NK-92 (cell line): Measurements from ENCODE around the gene DOCK8.

ENCODE experiments used
- DNase-seq: peaks from one replicate; lab custom pipeline; 2025; ENCODE audit not compliant: unreplicated experiment; lab: John Stamatoyannopoulos, UW

DOCK8 gene

DNA sequence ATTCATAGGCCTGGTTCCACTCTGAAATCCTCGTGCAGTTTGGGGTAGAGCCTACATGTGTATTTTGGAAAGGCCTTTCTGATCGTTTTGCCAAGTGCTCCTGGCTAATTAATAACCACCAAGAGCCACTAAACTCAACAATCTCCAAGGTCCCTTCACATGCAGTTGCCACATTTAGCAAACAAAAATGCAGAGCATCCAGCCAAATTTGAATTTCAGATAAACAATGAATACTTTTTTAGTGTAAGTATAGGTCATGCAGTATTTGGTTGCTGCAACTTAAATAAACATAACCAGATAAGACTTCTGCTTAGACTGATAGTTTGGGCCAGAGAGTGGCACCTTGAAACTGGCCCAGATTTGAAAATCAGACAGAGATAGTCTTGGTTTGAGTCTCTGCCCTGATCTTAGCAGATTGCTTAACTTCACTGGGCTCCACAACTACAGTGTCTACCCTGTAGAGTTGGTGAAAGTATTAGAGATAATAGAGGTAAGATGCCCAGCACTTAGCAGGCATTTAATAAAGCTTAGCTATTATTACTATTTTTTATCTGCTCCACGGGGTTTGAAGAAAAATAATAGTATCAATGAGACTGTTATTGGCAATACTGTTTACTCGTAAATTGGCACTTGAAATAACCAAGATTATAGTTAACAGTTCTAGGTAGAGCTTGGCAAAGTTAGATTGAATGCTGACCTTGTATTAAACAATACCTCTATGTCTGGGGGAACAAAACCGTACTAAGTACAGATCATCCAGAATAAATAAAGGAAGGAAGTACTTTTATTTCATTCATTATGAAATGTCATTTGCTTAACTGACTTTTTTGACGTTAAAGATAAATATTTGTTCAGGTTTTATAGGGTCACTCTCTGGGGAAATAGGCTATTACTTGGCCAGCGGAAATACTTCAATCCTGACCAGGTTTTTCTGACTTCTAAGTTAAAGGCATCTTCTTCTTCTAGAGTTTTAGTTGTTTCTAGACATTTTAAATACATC, 274.8 kb downstream of the DOCK8 start:
- DNase-seq = no peak

DNA sequence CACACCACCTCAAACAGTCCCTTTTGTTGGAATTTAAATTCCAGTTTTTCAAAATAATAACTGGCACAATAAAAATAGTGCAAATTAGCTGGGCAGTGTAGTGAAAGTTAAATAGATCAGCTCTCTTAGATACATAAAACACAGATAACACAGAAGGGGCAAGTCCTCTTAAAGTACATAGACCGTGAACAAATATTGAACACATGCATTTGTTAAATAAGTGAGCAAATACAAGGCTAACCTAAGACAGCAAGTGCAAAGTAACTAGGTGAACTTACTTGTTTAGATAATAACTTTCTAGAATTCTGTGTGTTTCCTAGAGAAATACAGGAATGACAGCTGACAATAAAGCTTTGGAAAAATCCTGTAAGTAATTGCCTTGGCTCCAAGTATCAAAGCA, 280.1 kb downstream of the DOCK8 start:
- no peak for DNase-seq

DNA sequence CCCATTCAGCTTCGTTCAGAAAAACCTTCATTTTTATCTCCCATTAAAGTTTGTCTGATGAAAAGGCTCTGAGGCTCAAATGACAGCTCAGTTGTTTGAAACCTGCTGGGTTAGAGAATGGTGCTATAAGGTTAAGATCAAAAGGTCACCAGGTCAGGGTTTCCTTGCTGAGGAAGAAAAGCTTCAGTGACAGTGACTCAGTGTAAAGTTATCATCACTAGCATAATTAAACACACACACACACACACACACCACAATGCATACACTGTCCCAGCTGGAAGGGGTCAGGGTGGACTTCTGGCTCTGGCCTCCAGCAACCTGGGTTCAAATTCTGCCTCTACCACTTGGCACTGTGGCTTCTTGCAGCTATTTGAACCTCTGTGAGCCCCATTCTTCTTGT, 281.1 kb downstream of the DOCK8 start:
- DNase-seq = no peak

GRCh38 chr9:503326-503725, 288.7 kb downstream of the DOCK8 start:
- no peak for DNase-seq

GRCh38 chr9:503881-504852, 289.5 kb downstream of the DOCK8 start, which contains the start of gene KANK1:
TSS of gene KANK1 (plus strand) at chr9:504695.
- DNase-seq = no peak

DNA sequence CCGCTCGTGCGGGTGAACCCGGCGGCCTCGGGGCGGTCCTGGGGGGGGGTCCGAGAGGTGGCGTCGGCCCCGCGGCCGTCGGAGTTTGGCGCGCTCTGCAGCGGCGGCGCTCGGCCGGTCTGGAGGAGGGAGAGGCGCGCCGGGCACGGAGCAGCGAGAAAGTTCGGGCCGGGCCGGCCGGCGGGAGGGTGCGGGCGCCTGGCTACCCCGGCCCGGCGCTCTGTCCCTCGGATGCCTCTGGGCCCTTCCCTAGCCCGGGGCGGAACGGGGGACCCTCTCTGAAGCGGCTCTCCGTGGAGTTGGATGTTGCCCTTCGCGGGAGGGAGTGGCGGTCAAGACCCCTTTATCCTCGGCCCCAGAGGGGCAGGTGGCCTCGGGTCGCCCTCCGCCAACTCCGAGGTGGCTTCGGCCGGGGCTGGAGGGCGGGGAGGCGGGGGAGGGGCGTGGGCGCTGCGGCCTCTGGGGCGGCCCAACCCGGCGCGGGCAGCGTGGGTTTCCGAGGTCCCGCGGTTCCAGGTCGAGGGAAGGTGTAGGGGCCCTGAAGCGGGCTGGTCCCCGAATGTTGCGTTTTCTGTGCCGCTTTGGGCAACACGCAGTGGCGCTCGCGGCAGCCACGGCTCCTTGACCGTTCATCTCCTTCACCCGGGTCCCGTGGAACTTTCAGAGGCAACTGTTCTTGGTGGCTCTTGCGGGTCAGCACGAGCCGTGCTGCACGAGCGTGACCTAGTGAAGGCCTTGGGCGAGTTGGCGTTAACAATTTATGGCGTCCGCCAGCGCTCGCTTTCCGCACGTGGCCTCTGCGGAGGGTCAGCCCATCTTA, 290.5 kb downstream of the DOCK8 start:
- no peak for DNase-seq

DNA sequence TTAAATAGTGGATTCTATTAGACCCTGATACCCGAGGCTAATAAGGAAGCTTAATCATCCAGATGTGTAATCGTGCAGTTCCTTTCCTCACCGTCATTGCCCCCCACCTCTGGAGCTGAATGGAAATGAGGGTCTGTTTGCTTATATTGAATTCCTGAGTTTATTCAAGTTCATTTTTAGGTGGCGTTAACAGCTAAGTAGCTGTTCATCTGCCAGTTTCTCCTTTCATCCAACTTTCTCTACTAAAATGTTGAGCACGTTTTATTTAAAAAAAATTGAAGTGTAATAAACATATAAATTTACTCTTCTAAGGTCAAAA, 291.0 kb downstream of the DOCK8 start:
- no peak for DNase-seq

DNA sequence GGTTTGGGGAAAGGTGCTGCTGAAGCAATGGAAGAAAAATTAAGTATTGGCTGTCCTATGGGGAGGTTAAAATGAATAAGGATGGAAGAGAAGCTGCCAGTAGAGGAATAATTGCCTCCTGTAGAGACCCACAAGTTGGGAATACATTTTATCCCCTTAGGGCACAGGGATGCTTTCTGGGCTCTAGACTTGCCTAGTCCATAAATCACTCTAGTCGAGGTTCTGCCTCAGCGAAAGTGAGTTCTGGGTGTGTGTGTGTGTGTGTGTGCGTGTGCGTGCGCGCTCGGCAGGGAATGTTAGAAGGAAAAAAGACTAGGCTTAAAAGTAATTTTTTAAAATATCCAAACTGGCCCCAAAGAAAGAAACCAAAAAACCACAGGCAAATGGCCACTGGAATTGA, 291.6 kb downstream of the DOCK8 start:
- DNase-seq = no peak

DNA sequence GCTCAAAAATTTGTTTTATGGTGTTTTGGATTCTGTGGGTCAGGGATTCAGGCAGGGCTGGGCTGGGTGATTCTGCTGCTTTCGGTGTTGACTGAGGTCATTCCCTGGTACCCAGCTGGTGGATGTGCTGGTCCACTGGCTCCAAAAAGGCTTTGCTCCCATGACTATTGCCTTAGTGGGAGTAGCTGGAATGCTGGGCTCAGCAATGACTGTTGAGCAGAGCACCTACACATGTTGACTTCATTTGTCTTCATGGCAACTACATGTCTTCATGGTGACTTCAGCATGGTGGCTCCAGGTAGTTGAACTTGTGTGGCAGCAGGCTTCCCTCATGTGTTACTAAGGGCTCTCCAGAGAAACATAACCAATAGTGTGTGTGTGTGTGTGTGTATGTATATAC, 297.2 kb downstream of the DOCK8 start:
- DNase-seq = no peak

DNA sequence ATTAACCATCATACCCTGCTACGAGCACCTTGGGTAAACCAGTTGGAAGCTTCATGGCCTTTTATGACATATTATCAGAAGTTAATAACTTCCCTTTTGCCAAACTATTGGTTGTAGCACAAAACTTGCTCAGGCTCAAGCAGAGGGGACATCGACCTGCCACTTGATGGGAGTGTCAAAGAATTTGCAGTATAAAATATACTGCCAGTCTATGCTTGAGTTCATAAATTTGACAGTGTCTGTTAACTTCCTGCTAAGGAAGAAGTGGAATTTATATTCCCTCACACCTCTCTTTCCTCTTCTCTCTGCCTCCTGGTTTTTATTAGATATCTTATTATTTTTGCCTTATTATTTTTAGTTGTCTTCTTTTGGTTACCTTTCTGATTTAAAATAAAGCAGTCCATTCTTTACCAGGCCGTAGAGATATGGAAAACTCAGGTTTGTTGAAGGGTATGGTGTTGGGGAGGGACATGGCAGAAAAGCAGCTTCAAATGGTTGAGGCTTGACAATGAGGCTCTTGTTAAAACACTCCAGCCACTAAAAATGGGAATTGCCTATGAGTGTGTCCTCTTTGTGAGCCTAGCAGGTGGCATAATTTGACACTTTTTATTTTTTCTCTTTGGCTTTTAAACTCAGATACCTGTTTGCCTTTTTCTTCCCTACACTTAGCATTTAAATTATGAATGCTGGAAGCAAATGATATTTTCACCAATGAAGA, 298.0 kb downstream of the DOCK8 start:
- no peak for DNase-seq
